Mesenteric fat pad (tissue), 1 donor: ENCODE measurements around the gene GADD45G. TPM values are rescaled to one million over a fixed set of nuclear protein-coding genes. Genes with fewer than 3 reads are reported as not detected.

Source experiments
- DNase-seq: peaks from one replicate; pipeline ENCODE4 v3.0.0-alpha.2; 2020; ENCODE audit warnings: low spot score
- total RNA-seq: library from RNA; stranded (reverse); fragmentation: NEBNext Ultra II Directional; extraction: Animal tissue kit (Norgen Biotek cat#: 25700); gene quantifications from one replicate; pipeline ENCODE4 v1.2.1, GENCODE V29; 2021
- donor health status: DM: yes; HTN: yes; CAD: no.

The GADD45G gene
- total RNA-seq, 1 donor from 2014 or later: 10.9 TPM

DNA sequence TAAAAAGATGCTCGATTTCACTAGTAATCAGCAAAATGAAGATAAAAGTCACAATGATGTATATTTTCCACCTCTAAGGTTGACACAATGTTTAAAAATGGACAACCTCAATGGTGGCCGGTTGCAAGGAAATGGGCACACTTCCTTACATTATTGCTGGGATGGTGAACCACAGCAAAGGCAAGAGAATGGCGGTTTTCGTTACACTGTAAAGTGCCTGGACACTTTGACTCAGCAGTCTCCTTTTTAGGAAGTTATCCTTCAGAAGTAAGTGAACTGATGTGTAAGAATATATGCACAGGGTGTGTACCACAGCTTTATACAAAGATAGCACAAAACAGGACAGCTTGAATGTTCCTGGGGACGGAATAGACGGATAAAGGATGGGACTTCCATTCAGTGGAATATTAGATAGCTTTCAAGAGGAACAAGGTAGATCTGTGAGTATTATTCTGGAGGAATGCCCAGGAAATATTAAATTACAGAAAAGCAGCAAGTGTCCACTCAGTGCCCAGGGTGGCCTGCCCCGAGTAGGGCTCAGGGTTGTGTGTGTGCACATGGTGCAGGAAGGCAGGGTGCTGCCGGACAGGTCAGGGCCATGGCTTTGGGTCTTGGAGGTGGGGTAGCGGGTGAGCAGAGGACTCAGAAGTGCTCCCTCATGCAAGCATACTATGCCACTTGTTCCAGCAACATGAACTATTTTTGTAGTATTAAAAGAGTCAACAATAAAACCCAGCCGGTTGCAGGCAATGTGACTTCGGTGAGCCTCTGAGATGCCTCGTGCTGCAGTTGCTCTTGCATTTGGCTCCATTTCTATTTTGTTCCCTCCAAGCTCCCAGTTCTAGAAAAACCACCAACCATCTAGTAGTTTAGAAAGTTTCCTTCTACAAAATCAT, 24.5 kb downstream of the GADD45G start:
- DNase-seq: no peak

DNA sequence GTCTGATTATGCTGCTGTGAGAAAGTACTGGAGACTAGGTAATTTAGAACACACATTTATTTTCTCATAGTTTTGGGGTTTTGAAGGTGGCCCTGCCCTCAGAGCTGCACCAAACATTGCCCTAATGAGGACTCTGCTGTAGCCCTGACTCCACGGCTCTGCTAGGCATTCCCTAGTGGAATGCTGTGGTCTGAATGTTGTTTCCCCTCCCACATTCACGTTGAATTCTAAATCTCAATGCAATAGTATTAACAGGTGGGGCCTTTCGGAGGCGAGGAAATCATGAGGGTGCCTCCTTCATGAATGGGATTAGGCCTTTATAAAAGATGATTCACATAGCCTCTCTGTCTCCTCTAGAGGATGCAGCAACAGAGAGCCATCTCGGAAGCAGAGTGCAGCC, 25.7 kb downstream of the GADD45G start:
- no peak for DNase-seq

DNA sequence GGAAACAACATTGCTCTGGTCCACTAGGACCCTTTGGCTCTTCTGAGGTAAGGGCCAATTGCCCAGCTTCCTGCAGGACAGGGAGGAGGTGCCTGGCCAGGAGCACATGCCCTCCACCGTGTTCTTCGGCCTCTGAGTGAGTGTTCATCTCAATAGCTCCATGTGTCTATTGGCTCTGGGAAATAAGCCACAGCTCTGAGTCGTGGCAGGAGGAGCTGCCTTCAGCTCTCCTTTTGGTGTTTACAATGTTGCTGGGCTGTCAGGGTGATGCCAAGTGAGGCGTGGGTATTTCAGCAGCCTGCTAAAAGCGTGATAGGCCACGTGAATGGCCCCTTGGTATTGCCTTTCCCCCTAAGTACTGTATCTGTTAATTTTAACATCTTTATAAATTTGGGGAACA, 26.6 kb downstream of the GADD45G start:
- DNase-seq: no peak

DNA sequence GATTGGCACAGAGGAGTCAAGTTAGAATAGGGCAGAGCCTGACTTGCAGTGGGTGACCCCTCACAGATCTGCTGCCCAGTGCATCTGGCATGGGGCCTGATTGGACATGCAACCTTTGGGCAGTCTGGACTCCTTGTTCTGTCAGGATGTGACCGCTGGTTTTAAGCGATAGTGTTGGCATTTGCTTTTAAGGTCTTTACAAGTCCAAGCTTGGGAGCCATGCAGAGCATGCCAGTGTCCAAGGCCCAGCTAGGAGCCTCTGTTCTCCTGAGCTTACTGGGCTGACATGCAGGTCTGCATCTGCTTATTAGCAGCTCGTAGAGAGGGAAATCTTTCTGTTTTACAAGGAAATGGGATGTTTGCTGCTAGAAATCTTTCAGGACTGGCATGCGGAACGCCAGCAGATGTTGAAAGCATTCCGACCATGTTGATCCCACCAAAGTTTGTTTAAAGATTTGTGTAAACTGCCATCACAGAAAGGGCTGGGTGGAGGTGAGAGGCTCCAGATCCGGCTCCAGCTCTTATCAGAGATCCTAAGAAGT, 27.5 kb downstream of the GADD45G start:
- no peak for DNase-seq

DNA sequence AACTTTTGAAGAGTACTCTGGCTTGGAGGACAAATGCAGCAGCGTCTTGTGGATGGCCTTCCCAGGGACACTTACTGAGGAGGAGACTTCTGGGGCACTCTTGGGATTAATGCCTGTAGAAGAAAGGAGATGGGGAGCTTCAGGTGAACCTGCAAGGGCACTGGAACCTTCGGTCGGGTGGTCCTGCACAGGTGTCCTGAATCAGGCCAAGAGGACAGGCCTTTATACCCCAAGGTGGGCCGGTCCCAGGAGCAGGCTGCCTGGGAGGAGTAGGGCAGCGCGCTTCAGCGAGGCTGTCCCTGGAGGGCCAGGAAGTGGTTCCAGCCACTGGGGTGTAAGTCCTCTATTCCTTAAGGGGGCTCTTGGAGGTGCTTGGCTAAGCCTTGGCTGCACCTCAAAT, 27.9 kb downstream of the GADD45G start:
- no peak for DNase-seq

DNA sequence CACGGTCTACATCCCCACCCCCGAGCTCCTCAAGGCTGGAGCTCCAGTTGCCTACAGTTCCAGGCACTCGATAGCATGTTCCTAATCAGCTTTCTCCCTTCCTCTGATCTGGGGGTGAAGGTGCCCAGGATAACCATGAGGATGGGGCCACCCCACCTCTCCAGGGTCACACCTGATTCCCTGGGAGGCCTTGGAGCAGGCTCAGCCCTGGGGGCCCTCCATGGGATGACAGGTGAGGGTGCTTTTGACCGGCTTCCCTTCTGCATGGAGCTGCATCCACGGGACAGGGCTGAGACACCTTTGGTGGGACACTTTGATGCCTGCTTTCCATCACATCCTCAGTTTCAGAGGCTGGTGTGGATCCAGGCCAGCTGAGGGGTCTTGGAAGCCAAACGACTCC, 28.6 kb downstream of the GADD45G start:
- DNase-seq: no peak

DNA sequence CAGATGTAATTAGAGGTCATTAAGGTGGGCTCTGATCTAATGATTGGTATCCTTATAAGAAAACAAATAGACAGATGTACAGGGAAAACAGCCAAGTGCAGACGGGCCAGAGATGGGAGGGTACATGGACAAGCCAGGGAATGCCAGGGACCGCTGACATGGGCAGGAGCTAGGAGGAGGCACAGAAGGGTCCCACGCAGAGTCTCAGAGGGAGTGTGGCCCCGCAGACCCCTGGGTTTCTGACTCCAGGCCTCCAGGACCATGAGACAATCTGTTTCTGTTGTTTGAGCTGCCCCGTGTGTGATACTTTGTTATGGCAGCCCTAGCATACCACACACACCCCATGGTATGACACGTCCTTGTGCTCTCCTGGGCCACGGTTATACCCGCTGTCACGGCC, 29.1 kb downstream of the GADD45G start:
- DNase-seq: no peak

DNA sequence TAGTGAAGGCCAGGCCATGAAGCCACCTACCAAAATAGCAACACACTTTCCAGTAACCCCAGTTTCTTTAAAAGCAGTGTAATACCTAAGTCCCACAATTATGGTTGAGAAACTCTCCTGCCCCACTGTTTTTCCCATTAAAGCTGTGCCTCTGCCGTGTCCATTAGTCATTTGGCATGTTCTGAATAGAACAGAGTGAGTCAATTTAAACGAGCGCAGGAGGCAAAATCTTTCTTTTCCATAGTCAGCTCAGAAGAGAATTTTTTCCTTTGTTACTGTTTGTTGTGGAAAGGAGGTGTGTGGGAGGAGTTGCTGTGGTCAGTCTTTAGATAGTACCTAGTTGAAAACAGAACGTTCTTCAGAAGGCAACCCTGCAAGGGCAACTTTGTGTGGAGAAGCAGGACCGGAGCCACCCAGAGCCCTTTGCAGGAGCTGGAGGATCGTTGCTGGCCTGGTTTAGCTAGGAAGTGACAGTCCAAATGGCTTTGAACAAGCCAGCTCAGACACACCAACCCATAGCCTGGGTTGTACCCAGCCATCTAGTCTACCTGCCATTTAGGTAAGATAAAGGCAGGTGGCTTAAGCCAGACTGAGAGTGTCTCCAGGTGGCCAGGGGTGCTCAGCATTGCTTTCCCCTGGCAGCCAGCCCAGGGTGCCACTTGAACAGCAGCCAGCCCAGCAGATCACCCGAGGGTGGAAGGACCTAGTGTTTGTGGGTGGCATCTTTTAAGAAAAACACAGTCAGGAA, 30.4 kb downstream of the GADD45G start:
- DNase-seq: no peak

DNA sequence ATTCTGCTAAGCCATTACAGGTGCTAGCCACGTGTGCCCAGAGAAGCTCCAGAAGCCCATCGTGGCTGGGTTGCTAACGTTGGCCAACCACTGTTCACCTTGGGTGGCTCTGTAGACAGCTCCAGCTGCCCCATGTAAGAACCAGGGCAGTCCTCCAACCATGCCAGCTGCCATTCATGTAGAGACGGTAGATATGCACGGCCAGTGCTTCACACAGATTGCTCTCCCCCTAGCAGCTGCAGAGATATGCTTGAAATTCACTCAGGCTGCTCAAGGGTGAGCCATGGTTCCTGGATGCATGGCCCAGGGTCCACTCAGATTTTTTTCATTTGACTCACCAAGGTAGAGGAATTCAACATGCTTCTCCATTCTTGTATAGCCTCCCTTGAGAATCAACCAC, 31.0 kb downstream of the GADD45G start:
- DNase-seq: no peak

DNA sequence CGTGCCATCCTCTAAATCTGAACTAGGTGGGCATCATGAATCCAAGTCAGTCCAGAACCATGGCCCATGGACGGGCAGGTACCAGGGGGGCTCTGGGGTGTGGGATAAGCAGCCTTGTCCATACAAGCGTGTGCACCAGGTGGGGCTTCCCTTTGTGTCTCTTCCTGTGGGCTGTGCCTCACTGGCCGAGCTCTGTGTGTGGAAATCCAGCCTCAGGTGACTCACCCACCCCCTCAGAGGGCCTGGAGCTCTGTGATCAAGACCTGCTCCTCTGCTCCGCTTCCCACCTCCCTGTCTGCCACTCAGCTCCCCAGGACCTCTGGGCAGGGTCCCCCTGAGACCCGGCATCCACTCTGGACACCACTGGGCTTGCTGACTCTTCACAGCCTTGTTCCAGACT, 33.0 kb downstream of the GADD45G start:
- DNase-seq: no peak

DNA sequence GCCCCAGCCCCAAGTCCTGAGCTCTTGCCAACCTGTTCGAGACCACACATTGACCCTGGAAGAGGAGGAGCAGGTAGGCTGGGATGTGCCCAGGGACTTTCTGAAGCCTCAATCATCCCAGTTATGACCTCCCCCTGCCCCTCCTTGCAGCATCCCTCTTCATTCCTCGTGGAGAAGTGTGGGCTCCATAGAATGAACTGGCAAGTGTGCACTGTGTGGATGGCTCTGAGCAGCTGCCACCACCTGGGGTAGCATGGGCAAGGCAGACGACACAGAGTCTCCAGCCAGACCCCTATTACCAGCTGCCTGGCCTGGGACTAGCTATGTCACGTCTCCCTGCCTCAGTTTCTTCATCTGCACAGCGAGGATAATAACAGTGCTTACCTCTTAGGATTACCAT, 33.5 kb downstream of the GADD45G start:
- no peak for DNase-seq

DNA sequence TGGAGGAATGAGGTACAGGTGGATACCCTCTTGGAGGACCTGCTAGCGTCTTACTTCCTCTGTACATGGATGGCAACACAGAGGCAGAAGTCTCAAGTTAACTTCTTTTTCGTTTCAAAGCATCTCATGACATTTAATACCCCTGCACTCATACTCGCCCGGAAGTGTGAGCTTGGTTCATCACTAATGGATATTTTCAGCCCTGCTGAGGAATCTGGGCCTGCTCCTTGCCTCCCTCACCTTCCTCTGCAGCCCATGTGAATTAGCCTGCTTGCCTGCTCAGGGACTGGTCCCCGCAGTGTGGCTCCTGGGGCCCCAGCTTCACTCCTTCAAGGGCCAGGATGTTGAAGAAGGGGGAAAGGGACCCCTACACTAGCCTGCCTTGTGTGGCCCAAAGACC, 34.1 kb downstream of the GADD45G start:
- DNase-seq: no peak

DNA sequence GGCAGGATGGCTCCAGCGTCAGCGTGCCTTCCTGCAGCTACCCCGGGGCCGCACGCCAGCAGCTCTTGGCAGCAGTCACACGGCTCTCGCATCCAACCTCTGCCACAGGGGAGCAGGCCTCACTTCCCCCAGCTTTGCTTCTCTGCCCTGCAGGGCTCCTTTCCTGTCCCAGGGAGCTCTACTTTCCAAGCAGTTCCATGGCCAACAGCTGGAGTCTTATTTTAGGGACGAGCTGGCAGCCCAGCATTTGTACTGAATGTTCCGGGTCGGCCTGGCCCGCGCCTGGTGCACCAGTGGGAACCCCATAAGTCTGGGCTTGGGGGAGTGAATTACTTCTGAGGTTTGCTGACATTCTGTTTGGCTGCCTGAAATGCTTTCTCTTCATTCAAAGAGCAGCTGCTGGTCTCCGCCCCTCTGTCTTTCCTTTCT, 34.6 kb downstream of the GADD45G start:
- DNase-seq: no peak

DNA sequence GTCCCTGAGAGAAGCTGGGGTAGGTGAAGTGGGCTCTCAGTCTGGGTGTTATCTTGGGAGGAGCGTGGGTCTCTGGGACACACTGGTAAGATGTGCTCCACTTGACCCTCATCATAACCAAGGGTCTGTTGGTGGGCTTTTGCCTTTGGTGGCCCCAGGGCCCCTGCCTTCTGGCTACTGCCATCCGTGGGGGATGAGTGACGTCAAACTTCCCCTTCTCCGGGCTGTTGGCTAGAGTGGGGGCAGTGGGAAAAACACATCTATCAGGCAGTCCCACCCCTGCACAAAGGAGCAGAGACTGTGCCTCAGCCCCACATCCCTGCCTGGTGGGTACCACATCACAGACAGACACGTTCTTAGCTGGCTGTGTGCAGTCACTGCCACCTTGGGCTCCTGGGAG, 35.1 kb downstream of the GADD45G start:
- no peak for DNase-seq

DNA sequence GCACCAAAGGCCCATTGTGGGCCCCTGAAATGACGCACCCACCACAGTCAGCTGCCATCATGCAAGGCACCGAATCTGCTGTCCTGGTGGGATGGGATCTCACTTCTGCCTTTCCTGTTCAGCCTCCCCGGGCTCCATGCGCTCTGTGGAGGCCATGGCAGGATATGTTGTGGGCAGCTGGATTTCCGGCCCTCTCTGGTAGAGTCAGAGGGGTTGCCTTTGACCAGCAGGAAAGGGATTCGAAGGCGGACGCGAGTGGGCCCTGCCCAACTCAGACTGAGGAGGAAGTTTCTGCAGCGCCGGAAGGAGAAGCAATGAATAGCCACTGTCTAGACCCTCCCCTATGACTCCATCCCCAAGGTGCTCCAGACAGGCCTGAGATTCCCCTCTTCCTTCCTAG, 35.5 kb downstream of the GADD45G start:
- DNase-seq: no peak

DNA sequence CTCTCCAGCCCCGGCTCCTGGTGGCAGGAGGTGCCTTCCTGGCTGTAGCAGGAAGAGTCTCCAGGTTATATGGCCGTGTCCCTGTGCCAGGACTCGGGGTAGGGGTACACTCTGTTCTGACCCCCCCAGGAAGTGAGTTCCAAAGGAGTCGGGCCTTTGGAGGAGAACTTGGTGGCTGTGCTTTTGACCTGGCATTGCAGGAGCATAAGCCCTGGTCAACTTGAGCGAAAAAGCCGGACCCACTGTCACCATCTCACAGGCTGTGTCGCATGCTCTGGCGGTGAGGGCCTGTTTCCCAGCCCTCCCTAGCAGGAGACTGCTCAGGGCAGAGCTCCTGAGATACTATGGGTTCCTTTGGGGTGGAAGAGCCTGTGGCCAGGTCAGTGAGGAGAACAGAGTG, 36.0 kb downstream of the GADD45G start:
- DNase-seq: no peak

DNA sequence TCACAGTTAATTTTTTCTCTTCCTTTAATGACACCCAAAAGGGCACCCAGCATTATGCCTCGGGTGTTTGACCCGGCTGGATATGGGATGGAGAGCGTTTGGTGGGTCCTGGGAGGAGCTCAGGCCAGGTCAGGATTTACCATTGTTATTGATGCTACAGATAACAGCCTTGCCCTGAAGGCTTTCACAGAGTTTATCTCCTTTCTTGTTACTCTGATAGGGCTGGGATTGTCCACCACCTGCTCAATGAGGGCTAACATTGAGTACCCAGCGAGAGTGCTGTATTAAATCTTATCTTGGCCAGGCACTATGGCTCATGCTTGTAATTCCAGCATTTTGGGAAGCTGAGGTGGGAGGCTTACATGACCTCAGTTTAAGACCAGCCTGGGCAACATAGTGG, 37.2 kb downstream of the GADD45G start:
- DNase-seq: no peak

DNA sequence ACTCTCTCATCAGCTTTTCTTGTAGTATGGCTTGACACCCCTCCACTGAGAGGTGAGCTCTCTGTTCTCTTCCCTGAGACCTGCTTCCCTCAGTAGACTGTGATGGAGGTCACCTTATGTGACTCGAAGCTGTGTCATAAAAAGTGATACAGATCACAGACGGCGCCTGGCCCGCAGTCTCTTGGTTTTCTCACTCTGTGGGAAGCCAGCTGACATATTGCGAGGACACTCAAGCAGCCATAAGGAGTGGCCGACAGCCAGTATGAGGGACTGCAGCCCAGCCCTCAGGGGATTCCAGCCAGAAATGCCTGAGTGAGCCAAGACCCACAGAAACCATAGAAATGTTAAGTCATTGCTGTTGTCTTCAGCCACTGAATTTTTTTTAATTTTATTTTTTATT, 38.0 kb downstream of the GADD45G start:
- no peak for DNase-seq

DNA sequence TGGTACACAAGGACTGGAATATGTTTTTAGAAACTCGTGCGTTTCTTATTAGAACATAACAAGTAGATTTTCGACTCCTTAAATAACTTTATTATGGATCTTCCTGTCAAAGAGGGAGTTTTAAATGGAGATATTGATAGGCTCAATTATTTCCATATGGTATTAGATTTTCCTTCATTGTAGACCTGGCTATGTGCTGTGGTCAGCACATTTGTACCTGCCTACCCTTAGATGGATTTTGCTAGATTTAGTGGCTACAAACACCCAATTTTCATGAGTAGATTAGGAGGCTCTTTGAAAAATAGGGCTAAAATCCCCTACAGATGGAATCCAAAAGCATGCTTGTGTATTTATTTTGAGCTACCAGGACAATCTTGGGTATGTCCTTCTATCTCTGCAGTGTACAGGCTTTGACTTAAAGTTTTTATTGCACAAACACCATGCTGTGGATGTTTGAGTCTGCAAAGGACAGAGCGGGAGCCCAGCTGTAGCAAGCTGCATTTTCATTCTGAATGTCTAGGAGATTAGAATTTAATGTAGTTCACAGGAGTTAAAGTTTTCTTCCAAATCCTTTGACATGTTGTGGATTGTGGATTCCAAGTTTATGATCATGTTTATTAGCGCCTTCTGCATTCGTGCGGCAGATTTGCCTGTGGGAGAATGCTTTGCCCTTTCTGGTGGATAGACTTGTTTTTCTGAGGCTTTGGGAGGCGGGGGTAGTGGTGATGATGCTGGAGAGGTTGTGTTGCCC, 41.6 kb downstream of the GADD45G start:
- no peak for DNase-seq

DNA sequence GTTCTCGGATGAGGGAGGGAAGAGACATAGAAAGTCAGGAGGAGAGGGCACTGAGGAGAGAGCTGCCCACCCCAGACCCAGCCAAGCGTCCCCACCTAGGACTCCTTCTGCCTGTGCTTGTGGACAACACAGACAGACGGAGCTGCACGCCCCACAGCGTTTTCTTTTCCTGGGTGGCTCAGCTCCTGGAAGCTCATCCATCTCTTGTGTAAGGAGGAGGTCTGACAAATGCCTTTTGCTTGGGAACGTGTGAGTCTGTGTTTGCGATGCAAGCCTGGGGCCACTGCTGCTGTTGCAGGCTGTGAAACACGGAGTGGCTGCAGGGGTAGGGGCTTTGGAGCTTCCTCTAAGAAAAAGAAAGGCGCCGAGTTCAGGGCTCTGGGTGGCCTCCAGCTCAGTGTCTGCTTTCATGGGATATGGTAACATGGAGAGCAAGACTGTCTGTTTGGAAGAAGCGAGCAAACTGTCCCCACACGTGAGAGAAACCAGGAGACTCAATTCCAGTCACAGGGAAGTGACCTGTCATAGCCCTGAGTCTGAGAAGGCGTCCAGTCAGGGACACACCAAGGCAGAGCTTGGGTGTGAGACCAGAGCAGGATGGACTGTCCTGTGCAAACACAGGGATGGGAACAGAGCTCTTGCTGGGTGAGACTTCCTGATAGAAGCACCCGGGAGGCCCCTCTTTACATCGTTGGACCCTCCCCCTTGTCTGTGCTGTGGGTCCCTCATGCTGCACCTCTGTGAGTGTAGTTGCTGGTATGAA, 42.7 kb downstream of the GADD45G start:
- no peak for DNase-seq
